HepG2 (cell line): ENCODE results near the gene HMCN1.

Source experiments
- FOSL2 ChIP-seq: sonication (generic); formaldehyde crosslinking; IDR thresholded peaks from 2 replicates; pipeline ENCODE4 v1.4.0; 2020; ENCODE audit warnings: missing genetic modification reagents
- GTF2F1 ChIP-seq: fragments of 150-350 bp; IDR thresholded peaks from 2 replicates; pipeline ENCODE4 v1.6.1; 2014; ENCODE audit warnings: low read length
- IRF2 ChIP-seq: IDR thresholded peaks from 2 replicates; pipeline ENCODE4 v1.6.1; 2018; ENCODE audit warnings: missing genetic modification reagents, missing compliant biosample characterization
- KLF13 ChIP-seq: sonication (generic); formaldehyde crosslinking; IDR thresholded peaks from 2 replicates; pipeline ENCODE4 v1.4.0; 2020; ENCODE audit warnings: mild to moderate bottlenecking, missing genetic modification reagents
- SIN3A ChIP-seq: IDR thresholded peaks from 2 replicates; pipeline ENCODE4 v1.6.1; 2011; ENCODE audit warnings: low read depth, mild to moderate bottlenecking, control low read depth, low read length, borderline replicate concordance
- SP2 ChIP-seq: sonication (generic); formaldehyde crosslinking; IDR thresholded peaks from 2 replicates; pipeline ENCODE4 v1.5.1; 2020; ENCODE audit warnings: mild to moderate bottlenecking, missing genetic modification reagents
- ZNF24 ChIP-seq: fragments of 450-650 bp; IDR thresholded peaks from 2 replicates; pipeline ENCODE4 v1.6.1; 2017; ENCODE audit warnings: antibody characterized with exemption, mild to moderate bottlenecking
- TF ChIP-seq, protein P1 (sequence below): IDR thresholded peaks from 2 replicates; pipeline ENCODE4 v1.6.1; 2012; ENCODE audit warnings: low read length, improper control_type of control experiment
- TF ChIP-seq, protein P2 (sequence below): sonication (generic); formaldehyde crosslinking; IDR thresholded peaks from 2 replicates; pipeline ENCODE4 v1.4.0; 2020; ENCODE audit warnings: missing genetic modification reagents

DNA sequence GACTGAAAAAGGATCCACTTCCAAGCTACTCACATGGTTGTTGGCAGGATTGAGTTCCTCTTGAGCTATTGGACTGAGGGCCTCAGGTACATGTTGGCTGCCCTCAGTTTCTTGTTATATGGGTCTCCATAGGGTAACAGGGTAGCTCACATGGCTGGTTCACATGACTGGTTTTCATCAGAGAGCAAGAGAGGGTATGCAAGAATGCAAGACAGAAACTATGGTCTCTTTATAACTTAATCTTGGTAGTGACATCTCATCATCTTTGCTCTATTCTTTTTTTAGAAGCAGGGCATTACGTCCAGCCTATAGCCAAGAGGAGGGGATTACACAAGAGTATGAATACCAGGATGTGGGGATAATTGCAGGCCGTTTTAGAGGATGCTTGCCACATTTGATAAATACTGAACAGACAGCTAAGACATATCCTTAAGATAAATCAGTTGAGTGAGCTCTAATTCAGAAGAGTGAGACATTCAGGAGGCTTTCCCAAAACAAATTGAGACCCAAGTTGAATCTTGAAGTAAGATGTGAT is 100.2 kb downstream of the HMCN1 start:
- TF ChIP-seq FOSL2: no peak
- no peak for TF ChIP-seq KLF13 (CRISPR knock-in tag)
- TF ChIP-seq, protein P1, sequence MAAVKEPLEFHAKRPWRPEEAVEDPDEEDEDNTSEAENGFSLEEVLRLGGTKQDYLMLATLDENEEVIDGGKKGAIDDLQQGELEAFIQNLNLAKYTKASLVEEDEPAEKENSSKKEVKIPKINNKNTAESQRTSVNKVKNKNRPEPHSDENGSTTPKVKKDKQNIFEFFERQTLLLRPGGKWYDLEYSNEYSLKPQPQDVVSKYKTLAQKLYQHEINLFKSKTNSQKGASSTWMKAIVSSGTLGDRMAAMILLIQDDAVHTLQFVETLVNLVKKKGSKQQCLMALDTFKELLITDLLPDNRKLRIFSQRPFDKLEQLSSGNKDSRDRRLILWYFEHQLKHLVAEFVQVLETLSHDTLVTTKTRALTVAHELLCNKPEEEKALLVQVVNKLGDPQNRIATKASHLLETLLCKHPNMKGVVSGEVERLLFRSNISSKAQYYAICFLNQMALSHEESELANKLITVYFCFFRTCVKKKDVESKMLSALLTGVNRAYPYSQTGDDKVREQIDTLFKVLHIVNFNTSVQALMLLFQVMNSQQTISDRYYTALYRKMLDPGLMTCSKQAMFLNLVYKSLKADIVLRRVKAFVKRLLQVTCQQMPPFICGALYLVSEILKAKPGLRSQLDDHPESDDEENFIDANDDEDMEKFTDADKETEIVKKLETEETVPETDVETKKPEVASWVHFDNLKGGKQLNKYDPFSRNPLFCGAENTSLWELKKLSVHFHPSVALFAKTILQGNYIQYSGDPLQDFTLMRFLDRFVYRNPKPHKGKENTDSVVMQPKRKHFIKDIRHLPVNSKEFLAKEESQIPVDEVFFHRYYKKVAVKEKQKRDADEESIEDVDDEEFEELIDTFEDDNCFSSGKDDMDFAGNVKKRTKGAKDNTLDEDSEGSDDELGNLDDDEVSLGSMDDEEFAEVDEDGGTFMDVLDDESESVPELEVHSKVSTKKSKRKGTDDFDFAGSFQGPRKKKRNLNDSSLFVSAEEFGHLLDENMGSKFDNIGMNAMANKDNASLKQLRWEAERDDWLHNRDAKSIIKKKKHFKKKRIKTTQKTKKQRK: no peak
- no peak for TF ChIP-seq SP2 (CRISPR knock-in tag)
- no peak for TF ChIP-seq GTF2F1
- no peak for TF ChIP-seq SIN3A
- no peak for TF ChIP-seq IRF2
- TF ChIP-seq, protein P2, sequence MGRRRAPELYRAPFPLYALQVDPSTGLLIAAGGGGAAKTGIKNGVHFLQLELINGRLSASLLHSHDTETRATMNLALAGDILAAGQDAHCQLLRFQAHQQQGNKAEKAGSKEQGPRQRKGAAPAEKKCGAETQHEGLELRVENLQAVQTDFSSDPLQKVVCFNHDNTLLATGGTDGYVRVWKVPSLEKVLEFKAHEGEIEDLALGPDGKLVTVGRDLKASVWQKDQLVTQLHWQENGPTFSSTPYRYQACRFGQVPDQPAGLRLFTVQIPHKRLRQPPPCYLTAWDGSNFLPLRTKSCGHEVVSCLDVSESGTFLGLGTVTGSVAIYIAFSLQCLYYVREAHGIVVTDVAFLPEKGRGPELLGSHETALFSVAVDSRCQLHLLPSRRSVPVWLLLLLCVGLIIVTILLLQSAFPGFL: no peak
- no peak for TF ChIP-seq ZNF24
